HCT116 (cell line): Measurements from ENCODE around the gene ALX3. TPM values are rescaled to one million over a fixed set of nuclear protein-coding genes. Genes with fewer than 3 reads are reported as not detected.

ENCODE experiments used
- ATAC-seq: fragments of 200-7000 bp; cut with Tn5 transposase; 2 replicates; pipeline ENCODE4 v1.9.1; 2020; ENCODE audit warnings: mild to moderate bottlenecking, moderate library complexity
- BruUV-seq: library from RNA; stranded (reverse); fragments of 400-500 nt; replicated peaks from 2 replicates; lab custom pipeline; 2021; lab: Mats Ljungman, UMichigan
- CTCF ChIA-PET: fragments of 300-600 bp; sonication (Branson Sonifier 250); formaldehyde crosslinking; loops from one replicate; lab custom pipeline; 2021; ENCODE audit warnings: antibody characterized with exemption; lab: Charles Lee
- POLR2A ChIA-PET: fragments of 300-600, 350-600 bp; sonication (Branson Sonifier 250); formaldehyde crosslinking; loops from one replicate; lab custom pipeline; 2021; ENCODE audit warnings: antibody characterized with exemption; lab: Charles Lee
- RAD21 ChIA-PET, 2 experiments: fragments of 300-600 bp; sonication (Branson Sonifier 250); formaldehyde crosslinking; loops; one replicate each; lab custom pipeline; 2023; ENCODE audit warnings: low total read pairs in 2 of 2; ENCODE audit not compliant: uncharacterized antibody in 2 of 2, unreplicated experiment in 2 of 2, low non-redundant PET in 1 of 2; lab: Charles Lee
- DNase-seq: peaks from one replicate; pipeline ENCODE4 v3.0.0-alpha.2; 2010; ENCODE audit warnings: low read depth, low spot score
- H2AFZ ChIP-seq: fragments of 200-600 bp; shearing (Covaris generic), sonication (generic); 2 replicates; pipeline ENCODE4 v1.6.1; 2017; ENCODE audit warnings: low read depth, mixed run types, mixed read lengths, antibody characterized with exemption, low read length; ENCODE audit not compliant: poor library complexity, severe bottlenecking
- H3K27ac ChIP-seq: 2 replicates; pipeline ENCODE4 v1.5.1; 2012; ENCODE audit warnings: low read depth, low read length
- H3K27me3 ChIP-seq: fragments of 200-600 bp; sonication (generic); 2 replicates; pipeline ENCODE4 v1.6.1; 2016; ENCODE audit warnings: mixed run types, low read length, mixed read lengths; ENCODE audit not compliant: insufficient read depth
- H3K36me3 ChIP-seq, 2 experiments: fragments of 200-500 bp in 1 of 2; fragments of 200-600 bp in 1 of 2; sonication (Bioruptor generic) in 1 of 2; sonication (generic) in 1 of 2; 2 replicates each; pipeline versions ENCODE4 v1.5.1 to v1.6.1; 2014 to 2016; ENCODE audit warnings: low read length in 2 of 2, inconsistent platforms in 1 of 2, mixed read lengths in 1 of 2, mixed run types in 1 of 2; ENCODE audit not compliant: insufficient read depth in 2 of 2, control insufficient read depth in 1 of 2
- H3K4me1 ChIP-seq, 2 experiments: fragments of 200-600 bp in 1 of 2; sonication (generic) in 1 of 2; 2 replicates each; pipeline versions ENCODE4 v1.5.1 to v1.6.1; 2012 to 2017; ENCODE audit warnings: low read length in 2 of 2, inconsistent platforms in 1 of 2, mild to moderate bottlenecking in 1 of 2, mixed read lengths in 1 of 2, mixed run types in 1 of 2, moderate library complexity in 1 of 2; ENCODE audit not compliant: insufficient read depth in 2 of 2, control insufficient read depth in 1 of 2
- H3K4me2 ChIP-seq: fragments of 200-600 bp; sonication (generic); 2 replicates; pipeline ENCODE4 v1.6.1; 2017; ENCODE audit warnings: mixed run types, low read length, mixed read lengths
- H3K4me3 ChIP-seq, 2 experiments: fragments of 200-600 bp in 1 of 2; sonication (generic) in 1 of 2; replicated peaks in 1 of 2; 2 replicates each; pipeline ENCODE4 v1.5.1; 2011 to 2016; ENCODE audit warnings: low read length in 2 of 2, control low read depth in 1 of 2, low read depth in 1 of 2, mild to moderate bottlenecking in 1 of 2, mixed read lengths in 1 of 2, mixed run types in 1 of 2
- H3K79me2 ChIP-seq: fragments of 200-600 bp; sonication (generic); 2 replicates; pipeline ENCODE4 v1.6.1; 2017; ENCODE audit warnings: mild to moderate bottlenecking, mixed run types, low read length, moderate library complexity, mixed read lengths; ENCODE audit not compliant: insufficient read depth
- H3K9ac ChIP-seq: fragments of 200-600 bp; sonication (generic); 2 replicates; pipeline ENCODE4 v1.6.1; 2016; ENCODE audit warnings: low read length, mixed read lengths
- H3K9me2 ChIP-seq: fragments of 200-600 bp; sonication (generic), shearing (Covaris generic); 2 replicates; pipeline ENCODE4 v1.6.1; 2017; ENCODE audit warnings: mixed run types, mild to moderate bottlenecking, moderate library complexity; ENCODE audit not compliant: insufficient read depth
- H3K9me3 ChIP-seq, 2 experiments: fragments of 200-500 bp in 1 of 2; fragments of 200-600 bp in 1 of 2; sonication (Bioruptor generic) in 1 of 2; sonication (generic) in 1 of 2; 2 replicates each; pipeline ENCODE4 v1.6.1; 2014 to 2017; ENCODE audit warnings: low read length in 2 of 2, mixed read lengths in 2 of 2, inconsistent platforms in 1 of 2, low read depth in 1 of 2, mild to moderate bottlenecking in 1 of 2, mixed run types in 1 of 2, moderate library complexity in 1 of 2; ENCODE audit not compliant: control insufficient read depth in 1 of 2, insufficient read depth in 1 of 2
- H4K20me1 ChIP-seq: fragments of 200-600 bp; sonication (generic), shearing (Covaris generic); 2 replicates; pipeline ENCODE4 v1.6.1; 2017; ENCODE audit warnings: mixed run types, mild to moderate bottlenecking, moderate library complexity; ENCODE audit not compliant: insufficient read depth
- ATF3 ChIP-seq: IDR thresholded peaks from 2 replicates; pipeline ENCODE4 v1.6.1; 2012
- CTCF ChIP-seq, 3 experiments: fragments of 200-600 bp in 1 of 3; sonication (generic) in 1 of 3; IDR thresholded peaks in 2 of 3; conservative IDR thresholded peaks in 1 of 3; 2 replicates each; pipeline ENCODE4 v1.5.1; 2012 to 2017; ENCODE audit warnings: low read depth in 2 of 3, low read length in 2 of 3, antibody characterized with exemption in 1 of 3, borderline replicate concordance in 1 of 3, control low read depth in 1 of 3, mild to moderate bottlenecking in 1 of 3, mixed read lengths in 1 of 3, mixed run types in 1 of 3, moderate library complexity in 1 of 3; ENCODE audit not compliant: insufficient read depth in 1 of 3
- ELF1 ChIP-seq: IDR thresholded peaks from 2 replicates; pipeline ENCODE4 v1.6.1; 2012; ENCODE audit warnings: low read depth, borderline replicate concordance
- MAX ChIP-seq: IDR thresholded peaks from 2 replicates; pipeline ENCODE4 v1.6.1; 2012
- REST ChIP-seq: IDR thresholded peaks from 2 replicates; pipeline ENCODE4 v1.6.1; 2012; ENCODE audit warnings: low read depth
- YY1 ChIP-seq: IDR thresholded peaks from 2 replicates; pipeline ENCODE4 v1.6.1; 2011; ENCODE audit warnings: low read length, low read depth, moderate library complexity, mild to moderate bottlenecking; ENCODE audit not compliant: insufficient replicate concordance; ENCODE audit errors: extremely low read depth
- ZBTB33 ChIP-seq: IDR thresholded peaks from 2 replicates; pipeline ENCODE4 v1.6.1; 2011; ENCODE audit warnings: mild to moderate bottlenecking, low read length, moderate library complexity; ENCODE audit not compliant: insufficient replicate concordance; ENCODE audit errors: extremely low read depth
- ZNF274 ChIP-seq: fragments of 200-500 bp; sonication (Bioruptor generic); IDR thresholded peaks from 2 replicates; pipeline ENCODE4 v1.6.1; 2014; ENCODE audit warnings: mild to moderate bottlenecking, low read depth, low read length, inconsistent platforms
- intact Hi-C: fragments of 100-400 bp; cut with micrococcal nuclease; formaldehyde crosslinking; loops from 2 replicates; pipeline ENCODE4 v1.10.0; 2022
- total RNA-seq: library from RNA; stranded (reverse); gene quantifications from one replicate; pipeline ENCODE4 v1.2.1, GENCODE V29; 2021; ENCODE audit not compliant: unreplicated experiment

ALX3 gene
- total RNA-seq, 1 experiment from 2014 or later, result not detected

- TF ChIP-seq CTCF (IDR thresholded peaks at IDR 0.05 in 2 of 3, conservative IDR thresholded peaks at IDR 0.05 in 1 of 3; ENCODE audit: borderline replicate concordance in 1 of 3, insufficient read depth in 1 of 3, low read depth in 2 of 3, low read length in 2 of 3) (no peak), ATF3 (no peak)
These were observed 28.0 kb upstream of the ALX3 start (continued) for GRCh38 chr1:110098222-110099026.

- peaks cover 4% of the 10 kb centered on the region; the same call in 1 of the 2 replicates for H3K27me3 ChIP-seq
- RAD21 ChIA-PET, result no interaction called here
- no peaks in the 10 kb centered on the region for H3K36me3 ChIP-seq
- H4K20me1 ChIP-seq, result no peaks in the 10 kb centered on the region
- BruUV-seq, result no TSS peak
- H3K9me3 ChIP-seq, result no peaks in the 10 kb centered on the region
- H3K9me2 ChIP-seq, result no peaks in the 10 kb centered on the region
- DNase-seq, result no peak
- CTCF ChIA-PET, result interaction anchor here (0.8 to 2.4 kb wide), 3 partner anchors 10 to 38 kb away, joined by 3 to 8 read pairs (median 6); no protein-coding TSS in a partner anchor
- POLR2A ChIA-PET, result no interaction called here
- no peaks in the 10 kb centered on the region; a peak in 1 of 4 replicates for H3K4me1 ChIP-seq
- no peak overlapping the region for H3K27ac ChIP-seq
- H3K9ac ChIP-seq, result no peak overlapping the region
- H3K4me3 ChIP-seq, result no peak overlapping the region
- H3K79me2 ChIP-seq, result no peaks in the 10 kb centered on the region
- ATAC-seq, result no peak
- intact Hi-C loops, result loop anchor here (2.0 kb wide), 1 partner anchor 19 kb away; no protein-coding TSS in a partner anchor
- H2AFZ ChIP-seq, result no peak overlapping the region
- H3K4me2 ChIP-seq, result no peak overlapping the region
- TF ChIP-seq REST, result no peak
- no peak for TF ChIP-seq ZBTB33
- no peak for TF ChIP-seq MAX
- TF ChIP-seq YY1, result no peak
- TF ChIP-seq CTCF (IDR thresholded peaks at IDR 0.05 in 2 of 3, conservative IDR thresholded peaks at IDR 0.05 in 1 of 3; ENCODE audit: borderline replicate concordance in 1 of 3, insufficient read depth in 1 of 3, low read depth in 2 of 3, low read length in 2 of 3), result no peak
- no peak for TF ChIP-seq ZNF274
- no peak for TF ChIP-seq ELF1
These were observed 27.2 kb upstream of the ALX3 start for GRCh38 chr1:110097507-110098221.
